BJ (cell line): Measurements from ENCODE around the gene RGS10. TPM values are rescaled to one million over a fixed set of nuclear protein-coding genes. Genes with fewer than 3 reads are reported as not detected.

ENCODE experiments used
- CTCF ChIA-PET: fragments of 350-600 bp; formaldehyde crosslinking; extraction: SDS; loops from one replicate; lab custom pipeline; 2021; ENCODE audit warnings: antibody characterized with exemption, inconsistent platforms; lab: Yijun Ruan, JAX
- POLR2A ChIA-PET: fragments of 300-600 bp; sonication (Branson Sonifier 250); formaldehyde crosslinking; extraction: SDS; loops from one replicate; lab custom pipeline; 2021; ENCODE audit warnings: antibody characterized with exemption; lab: Charles Lee
- DNase-seq: peaks from one replicate; pipeline ENCODE4 v3.0.0-alpha.2; 2011; ENCODE audit warnings: low read depth
- H3K27me3 ChIP-seq: 2 replicates; pipeline ENCODE4 v1.6.0; 2011; ENCODE audit warnings: low read length; ENCODE audit not compliant: control insufficient read depth, insufficient read depth
- H3K36me3 ChIP-seq: 2 replicates; pipeline ENCODE4 v1.5.1; 2011; ENCODE audit warnings: low read length; ENCODE audit not compliant: control insufficient read depth, insufficient read depth
- H3K4me3 ChIP-seq: 2 replicates; pipeline ENCODE4 v1.5.1; 2011; ENCODE audit warnings: low read depth, mild to moderate bottlenecking, control low read depth, low read length
- polyA plus RNA-seq: library from polyadenylated mRNA; depleted of rRNA; stranded (reverse); fragments of >200 nt; gene quantifications from 2 replicates; pipeline ENCODE4 v1.2.3, GENCODE V29; 2011; rRNA removed
- TF ChIP-seq, protein P1 (sequence below): IDR thresholded peaks from 2 replicates; pipeline ENCODE4 v1.5.1; 2011; ENCODE audit warnings: low read depth, mild to moderate bottlenecking, control low read depth, inconsistent platforms, low read length, moderate library complexity; ENCODE audit not compliant: insufficient read depth

RGS10 gene
- polyA plus RNA-seq, 1 experiment: 34.5 TPM

DNA sequence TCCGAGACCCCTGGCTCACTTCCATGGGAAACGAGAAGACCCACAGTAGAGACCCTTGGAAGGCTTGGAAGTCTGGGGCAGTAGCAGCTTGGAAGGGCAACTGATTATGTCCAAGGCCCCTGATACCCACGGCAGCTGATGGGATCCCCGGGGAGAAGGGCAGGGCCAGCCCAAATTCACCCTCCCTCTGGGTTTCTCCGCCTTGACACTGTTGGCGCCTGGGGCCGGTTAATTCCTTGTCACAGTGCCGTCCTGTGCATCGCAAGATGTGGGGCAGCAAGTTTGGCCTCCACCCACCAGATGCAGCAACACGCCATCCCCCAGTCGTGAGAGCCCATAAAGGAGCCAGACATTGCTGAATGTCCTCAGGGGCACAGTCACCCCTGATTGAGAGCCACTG, 89.2 kb downstream of the RGS10 start:
- DNase-seq: no peak
- no peak overlapping the region for H3K4me3 ChIP-seq
- TF ChIP-seq, protein P1, sequence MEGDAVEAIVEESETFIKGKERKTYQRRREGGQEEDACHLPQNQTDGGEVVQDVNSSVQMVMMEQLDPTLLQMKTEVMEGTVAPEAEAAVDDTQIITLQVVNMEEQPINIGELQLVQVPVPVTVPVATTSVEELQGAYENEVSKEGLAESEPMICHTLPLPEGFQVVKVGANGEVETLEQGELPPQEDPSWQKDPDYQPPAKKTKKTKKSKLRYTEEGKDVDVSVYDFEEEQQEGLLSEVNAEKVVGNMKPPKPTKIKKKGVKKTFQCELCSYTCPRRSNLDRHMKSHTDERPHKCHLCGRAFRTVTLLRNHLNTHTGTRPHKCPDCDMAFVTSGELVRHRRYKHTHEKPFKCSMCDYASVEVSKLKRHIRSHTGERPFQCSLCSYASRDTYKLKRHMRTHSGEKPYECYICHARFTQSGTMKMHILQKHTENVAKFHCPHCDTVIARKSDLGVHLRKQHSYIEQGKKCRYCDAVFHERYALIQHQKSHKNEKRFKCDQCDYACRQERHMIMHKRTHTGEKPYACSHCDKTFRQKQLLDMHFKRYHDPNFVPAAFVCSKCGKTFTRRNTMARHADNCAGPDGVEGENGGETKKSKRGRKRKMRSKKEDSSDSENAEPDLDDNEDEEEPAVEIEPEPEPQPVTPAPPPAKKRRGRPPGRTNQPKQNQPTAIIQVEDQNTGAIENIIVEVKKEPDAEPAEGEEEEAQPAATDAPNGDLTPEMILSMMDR: no peak
- ChIA-PET POLR2A (no interaction called here), CTCF (interaction anchor here (1.6 to 2.2 kb wide), 2 partner anchors 36 to 246 kb away, joined by 4 to 5 read pairs; partner anchors contain the start of gene GRK5)
- H3K36me3 ChIP-seq: peaks cover 15% of the 10 kb centered on the region
- H3K27me3 ChIP-seq: no peaks in the 10 kb centered on the region

DNA sequence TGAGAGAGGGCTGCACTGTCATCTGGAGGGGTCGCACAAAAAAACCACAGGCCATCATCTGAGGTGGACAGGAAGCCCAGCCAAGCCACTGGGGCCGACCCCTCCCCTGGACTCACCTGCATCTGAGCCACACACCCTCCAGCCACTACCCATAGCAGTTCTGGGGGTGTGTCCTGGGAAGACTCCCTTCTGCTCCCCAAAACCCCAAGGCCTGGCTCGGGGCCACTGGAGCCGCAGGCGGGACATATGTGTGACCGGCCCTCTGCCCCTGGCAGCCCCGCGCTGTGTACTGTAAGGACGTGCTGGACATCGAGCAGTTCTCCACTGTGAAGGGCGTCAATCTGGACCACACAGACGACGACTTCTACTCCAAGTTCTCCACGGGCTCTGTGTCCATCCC, 90.1 kb downstream of the RGS10 start:
- ChIA-PET POLR2A (no interaction called here), CTCF (interaction anchor here (1.6 to 1.9 kb wide), 2 partner anchors 37 to 254 kb away, joined by 4 to 13 read pairs; no protein-coding TSS in a partner anchor)
- TF ChIP-seq, protein P1: no peak

DNA sequence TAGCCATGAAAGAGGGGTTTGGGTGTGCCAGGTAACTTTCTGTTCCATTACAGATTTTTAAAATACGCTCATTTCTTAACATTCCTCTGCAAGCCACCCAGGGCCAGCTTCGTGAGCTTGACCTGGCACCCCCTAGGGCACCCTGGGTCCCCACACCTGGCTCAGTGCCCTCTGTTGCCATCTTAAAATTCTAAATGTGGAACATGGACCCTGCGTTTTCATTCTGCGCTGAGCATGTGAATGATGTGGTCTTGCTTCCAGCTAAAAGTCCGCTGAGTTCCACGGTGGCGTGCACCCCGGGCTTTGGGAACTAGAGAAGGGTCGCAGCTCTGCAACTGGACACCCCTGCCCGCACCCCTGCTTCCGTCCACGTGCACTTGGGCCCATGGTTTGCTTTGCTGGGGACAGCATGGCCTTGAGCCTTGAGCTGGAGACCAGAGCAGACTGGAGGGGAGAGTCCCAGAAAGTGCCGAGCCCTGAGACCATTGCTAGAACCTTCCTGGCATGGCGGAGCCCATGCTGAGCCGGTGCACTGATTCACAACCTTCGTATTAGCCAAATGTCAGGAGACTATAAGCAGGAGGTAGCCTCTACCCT, 91.1 kb downstream of the RGS10 start:
- Histone ChIP-seq H3K36me3 (peaks cover 22% of the 10 kb centered on the region), H3K4me3 (no peak overlapping the region), H3K27me3 (no peaks in the 10 kb centered on the region)
- POLR2A ChIA-PET: no interaction called here
- DNase-seq: no peak
- TF ChIP-seq, protein P1: no peak
- CTCF ChIA-PET: interaction anchor here (1.9 kb wide), 1 partner anchor 253 kb away, joined by 13 read pairs; no protein-coding TSS in a partner anchor

More for the DNA sequence above, 90.1 kb downstream of the RGS10 start:
- no peak for DNase-seq
- Histone ChIP-seq H3K36me3 (peaks cover 20% of the 10 kb centered on the region), H3K4me3 (no peak overlapping the region), H3K27me3 (no peaks in the 10 kb centered on the region)

DNA sequence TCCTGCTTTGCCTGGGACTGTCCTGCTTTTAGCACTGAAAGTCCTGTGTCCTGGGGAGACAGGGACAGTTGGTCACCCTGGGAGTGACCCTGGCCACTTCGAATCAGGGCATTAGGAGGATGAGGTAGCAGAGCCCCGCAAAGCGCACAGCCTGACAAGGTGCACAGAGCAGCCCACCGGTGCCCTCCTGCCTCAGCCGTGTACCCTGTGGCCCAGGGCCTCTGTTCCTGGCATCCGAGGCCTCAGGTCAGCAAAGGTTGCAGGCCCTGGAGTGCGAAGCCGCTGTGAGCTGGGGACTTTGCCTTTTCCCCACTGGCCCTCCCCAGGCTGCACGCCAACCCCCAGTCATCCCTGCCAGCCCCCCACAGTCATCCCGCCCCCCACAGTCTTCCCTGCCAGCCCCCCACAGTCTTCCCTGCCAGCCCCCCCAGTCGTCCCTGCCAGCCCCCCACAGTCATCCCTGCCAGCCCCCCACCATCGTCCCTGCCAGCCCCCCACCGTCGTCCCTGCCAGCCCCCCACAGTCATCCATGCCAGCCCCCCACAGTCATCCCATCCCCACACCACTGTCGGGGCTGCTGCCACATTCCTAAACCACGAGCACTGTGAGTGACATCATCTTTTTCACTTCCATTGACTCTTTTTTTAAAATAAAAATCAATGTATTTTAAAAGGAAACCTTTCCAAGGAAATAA, 91.8 kb downstream of the RGS10 start:
- Histone ChIP-seq H3K36me3 (peaks cover 20% of the 10 kb centered on the region), H3K4me3 (no peak overlapping the region), H3K27me3 (no peaks in the 10 kb centered on the region)
- DNase-seq: no peak
- CTCF ChIA-PET: interaction anchor here (1.1 to 1.9 kb wide), 3 partner anchors 32 to 252 kb away, joined by 3 to 13 read pairs (median 3); no protein-coding TSS in a partner anchor
- POLR2A ChIA-PET: no interaction called here
- TF ChIP-seq, protein P1: no peak

Other genes with a start within 250 kb of the RGS10 start
- gene TIAL1, start 54.2 kb upstream of the RGS10 start, polyA plus RNA-seq: 39.9 and 57.6 TPM in 2 replicates
- gene BAG3, start 108.7 kb upstream of the RGS10 start, polyA plus RNA-seq: 11.3 and 19.8 TPM in 2 replicates
- gene INPP5F, start 183.3 kb upstream of the RGS10 start, polyA plus RNA-seq: 4.1 and 7.3 TPM in 2 replicates